Testis (tissue), 3 donors: ENCODE data around the gene KL. TPM values are rescaled to one million over a fixed set of nuclear protein-coding genes. Genes with fewer than 3 reads are reported as not detected.

Source experiments
- DNase-seq: peaks from one replicate; pipeline ENCODE4 v3.0.0-alpha.2; 2019
- H3K27ac ChIP-seq, 2 donors: fragments of 200-600 bp; sonication (generic); one replicate each; pipeline ENCODE4 v1.5.1; 2019
- H3K27me3 ChIP-seq: fragments of 200-600 bp; sonication (generic); one replicate; pipeline ENCODE4 v1.5.1; 2019
- H3K36me3 ChIP-seq: fragments of 200-600 bp; sonication (generic); one replicate; pipeline ENCODE4 v1.5.1; 2017; ENCODE audit warnings: low read depth; ENCODE audit errors: missing control alignments
- H3K4me1 ChIP-seq: fragments of 200-600 bp; sonication (generic); one replicate; pipeline ENCODE4 v1.5.1; 2019
- H3K4me3 ChIP-seq, 2 donors: fragments of 200-600 bp; sonication (generic); one replicate each; pipeline ENCODE4 v1.5.1; 2017 to 2019
- H3K9me3 ChIP-seq: fragments of 200-600 bp; sonication (generic); one replicate; pipeline ENCODE4 v1.5.1; 2017
- CTCF ChIP-seq, 3 experiments: fragments of 450-650 bp in 2 of 3; fragments of 200-600 bp in 1 of 3; sonication (generic) in 1 of 3; IDR thresholded peaks; one replicate each; pipeline ENCODE4 v1.5.1; 2016 to 2019; ENCODE audit warnings: antibody characterized with exemption in 3 of 3, mild to moderate bottlenecking in 2 of 3, moderate library complexity in 1 of 3
- POLR2A ChIP-seq: fragments of 450-650 bp; IDR thresholded peaks from one replicate; pipeline ENCODE4 v1.6.1; 2017; ENCODE audit warnings: antibody characterized with exemption, mild to moderate bottlenecking, moderate library complexity
- WGBS, 2 donors: methylation state at CpG; one replicate each; pipeline ENCODE4 v1.1.5; 2018; 5-methylcytosine and 5-hydroxymethylcytosine counted together
- intact Hi-C: fragments of 100-400 bp; cut with DNase I; formaldehyde crosslinking; loops from one replicate; pipeline ENCODE4 v1.15.1; 2023; ENCODE audit warnings: low total_unique reads
- polyA plus RNA-seq: library from polyadenylated mRNA; stranded (reverse); fragments of 350-450 nt; fragmentation: Illumina TruSeq; extraction: RNeasy Lipid Tissue Mini Kit (QIAGEN cat#74804); gene quantifications from one replicate; pipeline ENCODE4 v1.2.3, GENCODE V29; 2014; ENCODE audit warnings: low read depth, low replicate concordance; ENCODE audit not compliant: insufficient read depth
- total RNA-seq, 2 donors: library from RNA; depleted of rRNA; stranded (reverse); fragments of >200 nt; gene quantifications; one replicate each; pipeline ENCODE4 v1.2.3, GENCODE V29; 2016

The KL gene
- total and polyA plus RNA-seq, 3 donors from 2014 or later = 0.81 to 1.6 (median 1.1) TPM

- no peaks in the 10 kb centered on the region for H3K27me3 ChIP-seq
- TF ChIP-seq POLR2A (no peak), CTCF (IDR thresholded peaks at IDR 0.05) (no peak)
- no peaks in the 10 kb centered on the region for H3K36me3 ChIP-seq
- H3K27ac ChIP-seq = no peak overlapping the region
- H3K9me3 ChIP-seq = no peaks in the 10 kb centered on the region
- 86 to 96% methylated on average over 2 of the region's 2 CpGs for WGBS, 2 donors
- intact Hi-C loops = no loop called here
- no peak overlapping the region for H3K4me3 ChIP-seq
- no peak for DNase-seq
- peaks cover 9% of the 10 kb centered on the region for H3K4me1 ChIP-seq
Observed at GRCh38 chr13:33096886-33097605, 80.8 kb downstream of the KL start.

GRCh38 chr13:33099860-33100259, 83.6 kb downstream of the KL start:
- Histone ChIP-seq H3K27ac (no peak overlapping the region), H3K36me3 (no peaks in the 10 kb centered on the region), H3K9me3 (no peaks in the 10 kb centered on the region), H3K4me3 (no peak overlapping the region), H3K27me3 (no peaks in the 10 kb centered on the region), H3K4me1 (no peaks in the 10 kb centered on the region)
- TF ChIP-seq POLR2A = no peak
- TF ChIP-seq CTCF (IDR thresholded peaks at IDR 0.05) = no peak
- WGBS, 2 donors = 76 to 81% methylated on average over 3 of the region's 3 CpGs
- intact Hi-C loops = no loop called here
- DNase-seq = no peak

GRCh38 chr13:33100886-33101285, 84.7 kb downstream of the KL start:
- WGBS, 2 donors = 90 to 97% methylated on average over 3 of the region's 3 CpGs
- TF ChIP-seq POLR2A (no peak), CTCF (IDR thresholded peaks at IDR 0.05) (no peak)
- Histone ChIP-seq H3K27me3 (no peaks in the 10 kb centered on the region), H3K36me3 (no peaks in the 10 kb centered on the region), H3K27ac (no peak overlapping the region), H3K9me3 (no peaks in the 10 kb centered on the region), H3K4me3 (no peak overlapping the region), H3K4me1 (no peaks in the 10 kb centered on the region)
- DNase-seq = no peak
- intact Hi-C loops = no loop called here

GRCh38 chr13:33101835-33102234, 85.6 kb downstream of the KL start:
- intact Hi-C loops = no loop called here
- Histone ChIP-seq H3K36me3 (no peaks in the 10 kb centered on the region), H3K9me3 (no peaks in the 10 kb centered on the region), H3K4me3 (no peak overlapping the region), H3K27me3 (no peaks in the 10 kb centered on the region), H3K4me1 (no peaks in the 10 kb centered on the region), H3K27ac (no peak overlapping the region)
- no peak for TF ChIP-seq POLR2A
- TF ChIP-seq CTCF (IDR thresholded peaks at IDR 0.05) = no peak
- no peak for DNase-seq
- 61 to 85% methylated on average over 2 of the region's 2 CpGs for WGBS, 2 donors

- Histone ChIP-seq H3K4me1 (no peaks in the 10 kb centered on the region), H3K27me3 (no peaks in the 10 kb centered on the region), H3K9me3 (no peaks in the 10 kb centered on the region), H3K4me3 (no peak overlapping the region), H3K27ac (no peak overlapping the region), H3K36me3 (no peaks in the 10 kb centered on the region)
- WGBS, 2 donors = 94 to 95% methylated on average over 4 of the region's 4 CpGs
- TF ChIP-seq POLR2A (no peak), CTCF (IDR thresholded peaks at IDR 0.05) (no peak)
- intact Hi-C loops = no loop called here
- no peak for DNase-seq
Observed at GRCh38 chr13:33103457-33103856, 87.2 kb downstream of the KL start.
